ENCODE measurements around the gene SLC39A11.

The SLC39A11 gene

DNA sequence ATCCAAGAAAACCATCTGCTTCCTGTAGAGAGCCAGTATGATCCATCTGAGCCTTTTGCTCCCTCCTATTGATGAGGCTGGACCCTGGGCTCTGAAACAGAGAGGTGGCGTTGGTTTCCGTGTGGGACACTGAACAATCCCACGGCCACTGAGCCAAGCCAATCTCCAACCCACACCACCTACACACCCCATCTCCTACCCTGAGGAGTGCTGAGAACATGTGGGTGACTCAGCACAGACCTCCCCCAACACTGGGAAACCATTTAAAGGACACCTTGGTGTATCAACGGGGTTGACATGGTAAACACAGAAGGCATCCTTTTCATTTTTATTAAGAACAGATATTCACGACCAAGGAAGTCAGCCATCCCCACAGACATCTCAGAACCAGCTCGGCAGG lies 332.1 kb downstream of the SLC39A11 start:
- H3K36me3 ChIP-seq (ENCODE audit: control insufficient read depth in 2 of 2, insufficient read depth in 2 of 2, low read length in 2 of 2): no peaks in the 10 kb centered on the region
- H3K4me3 ChIP-seq (ENCODE audit: low read length in 2 of 2): no peak overlapping the region
- H3K27ac ChIP-seq (ENCODE audit: low read depth in 2 of 2, low read length in 2 of 2): no peak overlapping the region
- H3K9ac ChIP-seq (ENCODE audit: low read depth in 1 of 2, low read length in 2 of 2): no peak overlapping the region
- no peaks in the 10 kb centered on the region for H3K27me3 ChIP-seq (ENCODE audit: control insufficient read depth in 2 of 2, insufficient read depth in 2 of 2, low read length in 2 of 2)
- H3K9me3 ChIP-seq (ENCODE audit: control insufficient read depth in 2 of 2, low read length in 2 of 2): no peaks in the 10 kb centered on the region
- no peaks in the 10 kb centered on the region for H3K4me1 ChIP-seq (ENCODE audit: control insufficient read depth in 2 of 2, insufficient read depth in 2 of 2, low read length in 2 of 2)

DNA sequence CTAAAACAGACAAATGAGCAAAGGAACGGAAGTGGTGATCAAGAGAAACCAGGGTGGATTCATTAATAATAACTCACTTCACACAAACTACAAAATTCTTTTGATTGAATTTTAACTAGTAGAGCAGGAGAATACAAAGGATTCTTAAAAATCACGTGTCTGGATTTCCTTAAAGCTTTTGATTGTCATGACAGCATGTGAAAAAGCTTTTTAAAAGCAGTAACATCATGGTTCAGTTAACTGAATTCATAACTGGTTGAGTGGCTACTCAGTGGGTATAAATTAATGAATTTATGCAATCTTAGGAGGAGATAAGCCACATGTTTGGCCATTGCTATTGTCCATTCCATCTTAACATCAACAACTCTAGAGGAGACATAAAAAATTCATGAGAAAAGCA lies 333.2 kb downstream of the SLC39A11 start:
- no peak overlapping the region for H3K4me3 ChIP-seq (ENCODE audit: low read length in 2 of 2)
- H3K9me3 ChIP-seq (ENCODE audit: control insufficient read depth in 2 of 2, low read length in 2 of 2): no peaks in the 10 kb centered on the region
- H3K27ac ChIP-seq (ENCODE audit: low read depth in 2 of 2, low read length in 2 of 2): no peak overlapping the region
- H3K9ac ChIP-seq (ENCODE audit: low read depth in 1 of 2, low read length in 2 of 2): no peak overlapping the region
- no peaks in the 10 kb centered on the region for H3K27me3 ChIP-seq (ENCODE audit: control insufficient read depth in 2 of 2, insufficient read depth in 2 of 2, low read length in 2 of 2)
- no peaks in the 10 kb centered on the region for H3K36me3 ChIP-seq (ENCODE audit: control insufficient read depth in 2 of 2, insufficient read depth in 2 of 2, low read length in 2 of 2)
- no peaks in the 10 kb centered on the region for H3K4me1 ChIP-seq (ENCODE audit: control insufficient read depth in 2 of 2, insufficient read depth in 2 of 2, low read length in 2 of 2)

DNA sequence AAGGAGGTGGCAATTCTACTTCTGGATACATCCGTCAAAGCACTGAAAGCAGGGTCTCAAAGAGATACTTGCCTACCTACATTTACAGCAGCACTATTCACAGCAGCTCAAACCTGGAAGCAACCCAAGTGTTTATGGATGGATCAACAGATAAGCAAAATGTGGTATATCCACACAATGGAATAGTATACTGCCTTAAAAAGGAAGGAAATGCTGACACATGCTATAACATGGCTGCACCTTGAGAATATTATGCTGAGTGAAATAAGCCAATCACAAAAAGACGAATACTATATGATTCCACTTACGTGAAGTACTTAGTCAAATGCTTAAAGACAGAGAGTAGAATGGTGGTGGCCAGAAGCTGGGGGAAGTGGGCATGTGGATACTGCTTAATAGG lies 336.2 kb downstream of the SLC39A11 start:
- no peaks in the 10 kb centered on the region for H3K9me3 ChIP-seq (ENCODE audit: control insufficient read depth in 2 of 2, low read length in 2 of 2)
- H3K4me1 ChIP-seq (ENCODE audit: control insufficient read depth in 2 of 2, insufficient read depth in 2 of 2, low read length in 2 of 2): no peaks in the 10 kb centered on the region
- no peaks in the 10 kb centered on the region for H3K27me3 ChIP-seq (ENCODE audit: control insufficient read depth in 2 of 2, insufficient read depth in 2 of 2, low read length in 2 of 2)
- no peak overlapping the region for H3K27ac ChIP-seq (ENCODE audit: low read depth in 2 of 2, low read length in 2 of 2)
- no peak overlapping the region for H3K9ac ChIP-seq (ENCODE audit: low read depth in 1 of 2, low read length in 2 of 2)
- no peak overlapping the region for H3K4me3 ChIP-seq (ENCODE audit: low read length in 2 of 2)
- no peaks in the 10 kb centered on the region for H3K36me3 ChIP-seq (ENCODE audit: control insufficient read depth in 2 of 2, insufficient read depth in 2 of 2, low read length in 2 of 2)

DNA sequence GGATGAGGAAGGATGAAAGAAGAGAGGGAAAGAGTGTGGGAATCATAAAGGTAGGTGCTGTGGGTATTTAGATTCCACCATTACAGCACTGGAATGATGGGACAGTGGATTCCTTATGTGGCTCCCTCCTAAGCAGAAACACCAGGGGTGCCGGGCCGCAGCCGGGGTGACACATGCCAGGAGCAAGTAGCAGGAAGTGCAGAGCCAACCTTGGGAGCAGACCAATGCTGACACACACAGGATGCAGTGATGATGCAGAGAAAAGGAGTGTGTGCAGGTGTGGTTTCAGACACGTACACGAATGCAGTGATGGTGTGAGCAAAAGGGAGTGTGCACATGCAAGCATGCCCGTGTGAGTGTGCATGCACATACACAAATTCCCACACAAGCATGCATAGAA lies 338.0 kb downstream of the SLC39A11 start:
- Histone ChIP-seq H3K4me1 (ENCODE audit: control insufficient read depth in 2 of 2, insufficient read depth in 2 of 2, low read length in 2 of 2) (peaks cover 0 to under 1% of the 10 kb centered on the region in 2 donors), H3K4me3 (ENCODE audit: low read length in 2 of 2) (no peak overlapping the region), H3K27ac (ENCODE audit: low read depth in 2 of 2, low read length in 2 of 2) (no peak overlapping the region), H3K9ac (ENCODE audit: low read depth in 1 of 2, low read length in 2 of 2) (no peak overlapping the region), H3K36me3 (ENCODE audit: control insufficient read depth in 2 of 2, insufficient read depth in 2 of 2, low read length in 2 of 2) (no peaks in the 10 kb centered on the region), H3K27me3 (ENCODE audit: control insufficient read depth in 2 of 2, insufficient read depth in 2 of 2, low read length in 2 of 2) (no peaks in the 10 kb centered on the region), H3K9me3 (ENCODE audit: control insufficient read depth in 2 of 2, low read length in 2 of 2) (no peaks in the 10 kb centered on the region)

DNA sequence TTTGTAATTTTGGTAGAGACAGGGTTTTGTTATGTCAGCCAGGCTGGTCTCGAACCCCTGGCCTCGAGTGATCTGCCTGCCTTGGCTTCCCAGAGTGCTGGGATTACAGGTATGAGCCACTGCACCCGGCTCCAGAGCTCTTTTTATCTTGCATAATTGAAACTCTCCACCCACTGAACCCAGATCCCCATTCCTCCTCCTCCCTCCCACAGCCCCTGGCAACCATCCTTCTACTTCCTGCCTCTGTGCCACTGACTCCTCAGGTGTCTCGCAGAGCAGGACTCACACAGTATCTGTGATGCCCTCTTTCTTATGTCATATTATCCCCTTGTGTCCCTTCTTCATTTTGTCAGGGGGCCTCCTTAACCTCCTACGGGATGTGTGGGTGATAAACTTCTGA lies 340.7 kb downstream of the SLC39A11 start:
- no peak overlapping the region for H3K27ac ChIP-seq (ENCODE audit: low read depth in 2 of 2, low read length in 2 of 2)
- H3K4me3 ChIP-seq (ENCODE audit: low read length in 2 of 2): no peak overlapping the region
- no peak overlapping the region for H3K9ac ChIP-seq (ENCODE audit: low read depth in 1 of 2, low read length in 2 of 2)

DNA sequence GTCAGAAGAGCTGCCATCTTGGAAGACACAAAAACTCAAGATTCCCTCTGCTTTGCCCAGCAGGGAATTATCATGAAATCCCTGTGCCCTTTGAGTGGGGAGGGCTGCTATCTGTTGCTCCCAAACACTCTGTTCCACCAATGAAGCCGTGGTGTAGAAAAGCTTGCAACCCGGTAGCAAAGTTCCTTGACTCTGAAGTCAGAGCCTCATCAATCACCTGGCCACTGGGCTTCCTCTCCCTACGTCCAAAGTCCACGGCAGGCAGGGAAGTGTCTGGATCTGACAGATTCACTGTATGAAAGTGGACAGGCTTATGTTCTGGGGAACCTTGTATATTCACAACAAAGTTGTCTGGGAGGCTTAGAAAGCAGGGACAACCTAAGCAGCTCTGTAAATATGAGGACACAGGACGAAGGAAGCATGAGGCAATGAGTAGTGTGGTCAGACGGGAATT lies 343.3 kb downstream of the SLC39A11 start:
- Histone ChIP-seq H3K4me1 (ENCODE audit: control insufficient read depth in 2 of 2, insufficient read depth in 2 of 2, low read length in 2 of 2) (peaks cover 0 to 8% of the 10 kb centered on the region in 2 donors), H3K4me3 (ENCODE audit: low read length in 2 of 2) (no peak overlapping the region), H3K27ac (ENCODE audit: low read depth in 2 of 2, low read length in 2 of 2) (no peak overlapping the region), H3K27me3 (ENCODE audit: control insufficient read depth in 2 of 2, insufficient read depth in 2 of 2, low read length in 2 of 2) (no peaks in the 10 kb centered on the region), H3K9ac (ENCODE audit: low read depth in 1 of 2, low read length in 2 of 2) (no peak overlapping the region), H3K9me3 (ENCODE audit: control insufficient read depth in 2 of 2, low read length in 2 of 2) (no peaks in the 10 kb centered on the region), H3K36me3 (ENCODE audit: control insufficient read depth in 2 of 2, insufficient read depth in 2 of 2, low read length in 2 of 2) (no peaks in the 10 kb centered on the region)

More for the DNA sequence above, 340.7 kb downstream of the SLC39A11 start:
- no peaks in the 10 kb centered on the region for H3K27me3 ChIP-seq (ENCODE audit: control insufficient read depth in 2 of 2, insufficient read depth in 2 of 2, low read length in 2 of 2)
- no peaks in the 10 kb centered on the region for H3K9me3 ChIP-seq (ENCODE audit: control insufficient read depth in 2 of 2, low read length in 2 of 2)
- H3K4me1 ChIP-seq (ENCODE audit: control insufficient read depth in 2 of 2, insufficient read depth in 2 of 2, low read length in 2 of 2): peaks cover 0 to 8% of the 10 kb centered on the region in 2 donors
- no peaks in the 10 kb centered on the region for H3K36me3 ChIP-seq (ENCODE audit: control insufficient read depth in 2 of 2, insufficient read depth in 2 of 2, low read length in 2 of 2)

DNA sequence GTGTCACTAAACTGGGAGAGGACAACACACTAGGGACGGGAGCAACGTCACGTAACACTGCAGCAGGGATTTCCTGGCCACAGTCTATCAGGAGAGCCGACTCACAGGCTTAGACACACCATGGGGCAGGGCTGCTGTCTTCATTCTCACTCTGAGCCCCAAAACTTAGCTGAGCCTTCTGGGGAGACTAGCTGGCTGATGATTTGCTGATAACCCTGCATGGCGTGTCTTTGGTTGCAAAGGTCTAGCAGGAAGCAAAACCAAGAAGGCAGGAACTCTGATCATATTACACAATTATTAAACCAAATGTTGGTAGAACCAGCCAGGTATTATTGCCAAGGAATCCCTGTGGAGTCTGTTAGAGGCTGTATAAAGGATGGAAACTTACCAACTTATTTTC lies 345.0 kb downstream of the SLC39A11 start:
- H3K27me3 ChIP-seq (ENCODE audit: control insufficient read depth in 2 of 2, insufficient read depth in 2 of 2, low read length in 2 of 2): no peaks in the 10 kb centered on the region
- H3K4me3 ChIP-seq (ENCODE audit: low read length in 2 of 2): no peak overlapping the region
- H3K36me3 ChIP-seq (ENCODE audit: control insufficient read depth in 2 of 2, insufficient read depth in 2 of 2, low read length in 2 of 2): no peaks in the 10 kb centered on the region
- H3K9ac ChIP-seq (ENCODE audit: low read depth in 1 of 2, low read length in 2 of 2): no peak overlapping the region
- H3K9me3 ChIP-seq (ENCODE audit: control insufficient read depth in 2 of 2, low read length in 2 of 2): no peaks in the 10 kb centered on the region
- no peak overlapping the region for H3K27ac ChIP-seq (ENCODE audit: low read depth in 2 of 2, low read length in 2 of 2)
- peaks cover 0 to 8% of the 10 kb centered on the region in 2 donors for H3K4me1 ChIP-seq (ENCODE audit: control insufficient read depth in 2 of 2, insufficient read depth in 2 of 2, low read length in 2 of 2)

DNA sequence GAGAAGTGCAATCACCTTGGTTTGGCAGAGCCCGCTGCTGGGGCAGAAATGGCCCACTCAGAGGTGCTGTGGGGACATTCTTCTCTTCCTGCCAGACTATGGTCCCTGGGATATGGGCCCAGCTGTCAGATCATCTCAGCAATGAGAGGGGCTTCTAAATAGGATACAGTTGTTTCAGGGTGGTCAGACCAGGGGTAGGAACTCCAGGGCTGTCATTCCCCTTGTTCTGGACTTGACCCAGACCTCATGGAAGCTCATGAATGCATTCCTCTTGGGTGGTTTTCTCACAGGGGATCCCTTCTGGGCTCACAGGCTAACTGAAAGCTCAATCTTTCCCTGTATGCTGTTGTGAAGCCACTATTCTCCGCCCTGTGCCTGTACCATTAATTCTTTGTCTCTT lies 347.2 kb downstream of the SLC39A11 start:
- Histone ChIP-seq H3K36me3 (ENCODE audit: control insufficient read depth in 2 of 2, insufficient read depth in 2 of 2, low read length in 2 of 2) (no peaks in the 10 kb centered on the region), H3K4me3 (ENCODE audit: low read length in 2 of 2) (no peak overlapping the region), H3K4me1 (ENCODE audit: control insufficient read depth in 2 of 2, insufficient read depth in 2 of 2, low read length in 2 of 2) (peaks cover 0 to 8% of the 10 kb centered on the region in 2 donors), H3K27ac (ENCODE audit: low read depth in 2 of 2, low read length in 2 of 2) (no peak overlapping the region), H3K9me3 (ENCODE audit: control insufficient read depth in 2 of 2, low read length in 2 of 2) (no peaks in the 10 kb centered on the region), H3K9ac (ENCODE audit: low read depth in 1 of 2, low read length in 2 of 2) (no peak overlapping the region), H3K27me3 (ENCODE audit: control insufficient read depth in 2 of 2, insufficient read depth in 2 of 2, low read length in 2 of 2) (no peaks in the 10 kb centered on the region)

DNA sequence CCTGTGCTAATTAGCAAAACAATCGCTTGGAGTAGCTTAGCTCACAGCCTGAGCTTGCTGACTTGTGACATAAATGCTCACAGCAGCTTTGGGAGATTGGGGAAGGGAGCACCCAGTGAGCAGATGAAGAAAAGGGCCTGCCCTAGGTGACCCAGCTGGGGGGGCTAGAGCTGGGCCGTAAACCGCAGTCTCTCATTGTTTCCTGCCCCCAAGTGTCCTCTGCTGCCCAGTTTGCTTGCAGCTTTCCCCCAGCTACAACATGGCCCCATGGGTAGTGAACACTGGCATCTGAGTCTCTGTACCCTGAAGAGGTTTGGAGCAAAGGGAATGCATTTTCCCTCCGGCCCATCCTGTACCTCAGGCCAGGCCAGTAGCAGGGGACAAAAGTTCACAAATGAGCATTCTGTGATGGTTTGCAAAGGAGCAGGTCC lies 349.4 kb downstream of the SLC39A11 start:
- Histone ChIP-seq H3K4me1 (ENCODE audit: control insufficient read depth in 2 of 2, insufficient read depth in 2 of 2, low read length in 2 of 2) (no peaks in the 10 kb centered on the region), H3K27me3 (ENCODE audit: control insufficient read depth in 2 of 2, insufficient read depth in 2 of 2, low read length in 2 of 2) (no peaks in the 10 kb centered on the region), H3K9ac (ENCODE audit: low read depth in 1 of 2, low read length in 2 of 2) (no peak overlapping the region), H3K9me3 (ENCODE audit: control insufficient read depth in 2 of 2, low read length in 2 of 2) (no peaks in the 10 kb centered on the region), H3K36me3 (ENCODE audit: control insufficient read depth in 2 of 2, insufficient read depth in 2 of 2, low read length in 2 of 2) (no peaks in the 10 kb centered on the region), H3K4me3 (ENCODE audit: low read length in 2 of 2) (no peak overlapping the region), H3K27ac (ENCODE audit: low read depth in 2 of 2, low read length in 2 of 2) (no peak overlapping the region)

DNA sequence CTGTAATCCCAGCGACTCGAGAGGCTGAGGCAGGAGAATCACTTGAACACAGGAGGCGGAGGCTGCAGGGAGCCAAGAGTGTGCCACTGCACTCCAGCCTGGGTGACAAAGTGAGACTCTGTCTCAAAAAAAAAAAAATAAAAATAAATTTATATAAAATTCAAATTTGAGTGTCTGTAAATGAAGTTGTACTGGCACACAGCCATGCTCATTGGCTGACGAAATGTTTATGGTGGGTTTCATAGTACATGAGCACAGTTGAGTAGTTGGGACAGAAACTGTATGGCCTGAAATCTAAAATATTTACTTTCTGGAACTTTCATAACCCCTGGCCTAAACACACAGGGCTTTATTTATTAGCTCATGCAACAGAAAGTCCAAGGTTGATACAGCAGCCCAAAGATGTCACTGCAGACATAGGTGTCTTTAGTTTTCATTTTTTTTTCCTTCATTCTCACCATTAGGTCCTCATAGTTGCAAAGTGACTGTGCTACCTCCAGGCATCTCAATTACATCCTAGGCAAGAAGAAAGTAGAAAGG lies 355.3 kb downstream of the SLC39A11 start:
- H3K9ac ChIP-seq (ENCODE audit: low read depth in 1 of 2, low read length in 2 of 2): no peak overlapping the region
- H3K27me3 ChIP-seq (ENCODE audit: control insufficient read depth in 2 of 2, insufficient read depth in 2 of 2, low read length in 2 of 2): no peaks in the 10 kb centered on the region
- H3K36me3 ChIP-seq (ENCODE audit: control insufficient read depth in 2 of 2, insufficient read depth in 2 of 2, low read length in 2 of 2): peaks cover 0 to 5% of the 10 kb centered on the region in 2 donors
- no peak overlapping the region for H3K4me3 ChIP-seq (ENCODE audit: low read length in 2 of 2)
- H3K4me1 ChIP-seq (ENCODE audit: control insufficient read depth in 2 of 2, insufficient read depth in 2 of 2, low read length in 2 of 2): peaks cover 6 to 20% of the 10 kb centered on the region in 2 donors
- H3K27ac ChIP-seq (ENCODE audit: low read depth in 2 of 2, low read length in 2 of 2): no peak overlapping the region
- no peaks in the 10 kb centered on the region for H3K9me3 ChIP-seq (ENCODE audit: control insufficient read depth in 2 of 2, low read length in 2 of 2)

DNA sequence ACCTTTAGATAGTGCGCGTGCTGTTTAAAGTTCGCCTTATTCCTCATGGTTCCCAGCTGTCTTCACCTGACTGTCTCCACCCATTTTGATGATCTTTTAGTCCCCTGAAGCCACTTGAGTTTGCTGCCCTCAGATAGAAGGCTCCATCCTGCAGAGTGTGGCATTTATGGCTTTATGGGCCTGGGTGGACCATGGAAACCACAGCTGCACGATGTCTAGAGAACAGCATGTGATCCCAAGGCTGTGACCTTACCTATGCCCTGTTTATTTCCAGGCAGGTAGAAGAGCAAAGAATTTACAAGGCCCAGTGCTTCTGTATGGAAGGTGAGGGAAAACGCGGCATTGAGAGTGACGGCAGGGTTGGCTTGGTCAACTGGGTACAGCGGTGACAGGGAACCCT lies 356.9 kb downstream of the SLC39A11 start:
- H3K27ac ChIP-seq (ENCODE audit: low read depth in 2 of 2, low read length in 2 of 2): peak overlapping the region; percentile 35 to 45
- H3K4me1 ChIP-seq (ENCODE audit: control insufficient read depth in 2 of 2, insufficient read depth in 2 of 2, low read length in 2 of 2): peaks cover 6 to 20% of the 10 kb centered on the region in 2 donors
- H3K27me3 ChIP-seq (ENCODE audit: control insufficient read depth in 2 of 2, insufficient read depth in 2 of 2, low read length in 2 of 2): no peaks in the 10 kb centered on the region
- no peak overlapping the region for H3K4me3 ChIP-seq (ENCODE audit: low read length in 2 of 2)
- H3K36me3 ChIP-seq (ENCODE audit: control insufficient read depth in 2 of 2, insufficient read depth in 2 of 2, low read length in 2 of 2): peaks cover 0 to 5% of the 10 kb centered on the region in 2 donors
- no peak overlapping the region for H3K9ac ChIP-seq (ENCODE audit: low read depth in 1 of 2, low read length in 2 of 2)
- no peaks in the 10 kb centered on the region for H3K9me3 ChIP-seq (ENCODE audit: control insufficient read depth in 2 of 2, low read length in 2 of 2)

Measured in mucosa of rectum (tissue), 2 donors.